H9 (cell line): ENCODE measurements around the gene MAP2. TPM values are rescaled to one million over a fixed set of nuclear protein-coding genes. Genes with fewer than 3 reads are reported as not detected.

ENCODE experiments used
- DNase-seq: peaks from one replicate; pipeline ENCODE4 v3.0.0-alpha.2; 2017
- H2AFZ ChIP-seq: one replicate; pipeline ENCODE4 v1.6.1; 2013; ENCODE audit warnings: mild to moderate bottlenecking, low read length, control low read depth, moderate library complexity
- H2AK5ac ChIP-seq: 2 replicates; pipeline ENCODE4 v1.6.1; 2013; ENCODE audit warnings: low read length, control low read depth, mixed read lengths; ENCODE audit not compliant: insufficient read length
- H2BK120ac ChIP-seq: one replicate; pipeline ENCODE4 v1.6.1; 2013; ENCODE audit warnings: low read depth, mild to moderate bottlenecking, low read length, control low read depth, inconsistent platforms; ENCODE audit not compliant: poor library complexity, severe bottlenecking
- H2BK12ac ChIP-seq: 2 replicates; pipeline ENCODE4 v1.6.1; 2013; ENCODE audit warnings: low read length, control low read depth, mixed read lengths, low read depth; ENCODE audit not compliant: insufficient read length
- H2BK15ac ChIP-seq: 2 replicates; pipeline ENCODE4 v1.6.1; 2013; ENCODE audit warnings: low read depth, low read length, control low read depth
- H2BK20ac ChIP-seq: one replicate; pipeline ENCODE4 v1.6.1; 2013; ENCODE audit warnings: low read depth, mild to moderate bottlenecking, low read length, control low read depth, inconsistent platforms; ENCODE audit not compliant: poor library complexity, severe bottlenecking
- H2BK5ac ChIP-seq: 2 replicates; pipeline ENCODE4 v1.6.1; 2013; ENCODE audit warnings: low read length, control low read depth, mixed read lengths; ENCODE audit not compliant: insufficient read length
- H3K14ac ChIP-seq: 2 replicates; pipeline ENCODE4 v1.6.1; 2013; ENCODE audit warnings: low read length, control low read depth; ENCODE audit not compliant: insufficient read depth
- H3K18ac ChIP-seq: 2 replicates; pipeline ENCODE4 v1.6.1; 2013; ENCODE audit warnings: low read depth, mild to moderate bottlenecking, mixed read lengths, low read length, control low read depth; ENCODE audit not compliant: insufficient read length
- H3K23ac ChIP-seq: 2 replicates; pipeline ENCODE4 v1.6.1; 2013; ENCODE audit warnings: low read length, control low read depth, mixed read lengths, low read depth; ENCODE audit not compliant: insufficient read length
- H3K23me2 ChIP-seq: 2 replicates; pipeline ENCODE4 v1.6.1; 2013; ENCODE audit warnings: low read depth, mild to moderate bottlenecking, mixed read lengths, low read length, control low read depth; ENCODE audit not compliant: insufficient read length, poor library complexity, severe bottlenecking
- H3K27ac ChIP-seq: 2 replicates; pipeline ENCODE4 v1.5.1; 2013; ENCODE audit warnings: low read length, control low read depth, mixed read lengths, low read depth; ENCODE audit not compliant: insufficient read length
- H3K27me3 ChIP-seq: 2 replicates; pipeline ENCODE4 v1.6.1; 2013; ENCODE audit warnings: low read length, control low read depth, inconsistent platforms; ENCODE audit not compliant: insufficient read depth
- H3K4ac ChIP-seq: 2 replicates; pipeline ENCODE4 v1.6.1; 2013; ENCODE audit warnings: low read depth, mild to moderate bottlenecking, control low read depth, inconsistent platforms, low read length, moderate library complexity
- H3K4me1 ChIP-seq: 2 replicates; pipeline ENCODE4 v1.6.1; 2013; ENCODE audit warnings: low read length, control low read depth, inconsistent platforms; ENCODE audit not compliant: insufficient read depth
- H3K4me2 ChIP-seq: 2 replicates; pipeline ENCODE4 v1.6.1; 2013; ENCODE audit warnings: low read length, control low read depth, mixed read lengths; ENCODE audit not compliant: insufficient read length, insufficient read depth
- H3K56ac ChIP-seq: 2 replicates; pipeline ENCODE4 v1.6.1; 2013; ENCODE audit warnings: low read depth, mild to moderate bottlenecking, mixed read lengths, low read length, control low read depth; ENCODE audit not compliant: insufficient read length
- H3K79me1 ChIP-seq: 2 replicates; pipeline ENCODE4 v1.6.1; 2013; ENCODE audit warnings: low read depth, mild to moderate bottlenecking, moderate library complexity, low read length, control low read depth, inconsistent platforms; ENCODE audit not compliant: insufficient read depth, poor library complexity, severe bottlenecking
- H3K79me2 ChIP-seq: 2 replicates; pipeline ENCODE4 v1.6.1; 2013; ENCODE audit warnings: low read length, control low read depth, inconsistent platforms; ENCODE audit not compliant: insufficient read depth
- H3K9ac ChIP-seq: 2 replicates; pipeline ENCODE4 v1.6.1; 2013; ENCODE audit warnings: low read length, control low read depth, mixed read lengths; ENCODE audit not compliant: insufficient read length; ENCODE audit errors: extremely low read depth
- H3K9me3 ChIP-seq: one replicate; pipeline ENCODE4 v1.6.1; 2013; ENCODE audit warnings: low read depth, low read length, inconsistent platforms; ENCODE audit not compliant: control insufficient read depth
- H3T11ph ChIP-seq: one replicate; pipeline ENCODE4 v1.6.1; 2013; ENCODE audit warnings: mild to moderate bottlenecking, low read length, control low read depth, inconsistent platforms
- H4K20me1 ChIP-seq: one replicate; pipeline ENCODE4 v1.6.1; 2013; ENCODE audit not compliant: control insufficient read depth, insufficient read length, insufficient read depth
- H4K5ac ChIP-seq: 2 replicates; pipeline ENCODE4 v1.6.1; 2013; ENCODE audit warnings: low read depth, mild to moderate bottlenecking, mixed read lengths, low read length, control low read depth; ENCODE audit not compliant: insufficient read length
- H4K8ac ChIP-seq: replicated peaks from 2 replicates; pipeline ENCODE4 v1.6.1; 2013; ENCODE audit warnings: low read length, control low read depth, mixed read lengths, low read depth; ENCODE audit not compliant: insufficient read length
- H4K91ac ChIP-seq: 2 replicates; pipeline ENCODE4 v1.6.1; 2013; ENCODE audit warnings: low read depth, mild to moderate bottlenecking, moderate library complexity, mixed read lengths, low read length, control low read depth; ENCODE audit not compliant: insufficient read length
- H3K27ac Mint-ChIP-seq, 3 experiments: 2 replicates in 2 of 3; 3 replicates in 1 of 3; pipeline ENCODE4 v1.8.0; 2020 to 2021; ENCODE audit warnings: mixed read lengths in 3 of 3, mild to moderate bottlenecking in 1 of 3, moderate library complexity in 1 of 3
- H3K27me3 Mint-ChIP-seq: 2 replicates; pipeline ENCODE4 v1.8.0; 2021; ENCODE audit warnings: low read depth, mild to moderate bottlenecking, moderate library complexity, mixed read lengths
- H3K36me3 Mint-ChIP-seq, 3 experiments: 2 replicates in 2 of 3; 3 replicates in 1 of 3; pipeline ENCODE4 v1.8.0; 2020 to 2021; ENCODE audit warnings: low read depth in 3 of 3, mixed read lengths in 3 of 3; ENCODE audit not compliant: insufficient read depth in 1 of 3
- H3K4me1 Mint-ChIP-seq, 2 experiments: 2 replicates each; pipeline ENCODE4 v1.8.0; 2020; ENCODE audit warnings: mixed read lengths in 2 of 2
- H3K4me3 Mint-ChIP-seq, 2 experiments: 2 replicates in 1 of 2; 3 replicates in 1 of 2; pipeline ENCODE4 v1.8.0; 2020 to 2021; ENCODE audit warnings: mild to moderate bottlenecking in 2 of 2, mixed read lengths in 2 of 2, moderate library complexity in 1 of 2
- H3K9me3 Mint-ChIP-seq, 2 experiments: 2 replicates in 1 of 2; 3 replicates in 1 of 2; pipeline ENCODE4 v1.8.0; 2020; ENCODE audit warnings: mild to moderate bottlenecking in 2 of 2, mixed read lengths in 2 of 2, moderate library complexity in 1 of 2
- WGBS: extraction: QIAGEN DNeasy Blood & Tissue Kit; methylation state at CpG from one replicate; pipeline ENCODE4 v1.1.7; 2013; ENCODE audit warnings: missing lambda C conversion rate, low lambda C conversion rate, mixed read lengths; ENCODE audit not compliant: insufficient read length; ENCODE audit errors: extremely low coverage; 5-methylcytosine and 5-hydroxymethylcytosine counted together
- total RNA-seq: library from RNA; stranded (reverse); gene quantifications from 2 replicates; pipeline ENCODE4 v1.2.1, GENCODE V29; 2021
- TF ChIP-seq, protein P1 (sequence below): fragments of 200-600 bp; sonication (generic); conservative IDR thresholded peaks from 3 replicates; pipeline ENCODE4 v1.8.0; 2021; ENCODE audit warnings: antibody characterized with exemption, mild to moderate bottlenecking

MAP2 gene
- total RNA-seq, 1 experiment from 2014 or later, result 0.87 TPM

DNA sequence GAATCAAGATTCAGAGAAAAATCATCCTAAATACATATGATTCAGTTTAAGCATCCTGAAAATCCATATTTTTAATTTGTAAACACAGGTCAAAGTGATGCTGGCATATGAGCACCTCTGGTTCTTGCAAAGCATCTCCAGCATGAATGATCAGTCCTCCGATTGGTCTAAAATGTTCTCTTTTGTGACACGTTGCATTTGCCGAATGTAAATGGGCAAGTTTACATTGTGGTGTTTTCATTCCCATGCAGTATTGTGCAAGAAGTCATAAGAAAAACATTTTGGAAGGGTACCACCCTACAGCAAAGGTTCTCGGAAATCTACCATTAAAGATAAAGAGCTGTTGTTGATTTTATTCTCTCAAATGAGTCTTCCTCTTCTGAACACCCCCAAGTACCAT lies 239.8 kb downstream of the MAP2 start:
- no peak overlapping the region for H2AK5ac ChIP-seq
- H2BK5ac ChIP-seq, result no peak overlapping the region
- H3K9me3 Mint-ChIP-seq, result no peaks in the 10 kb centered on the region
- H3K79me1 ChIP-seq, result no peaks in the 10 kb centered on the region
- no peak overlapping the region for H2AFZ ChIP-seq
- H2BK120ac ChIP-seq, result no peak overlapping the region
- TF ChIP-seq, protein P1, sequence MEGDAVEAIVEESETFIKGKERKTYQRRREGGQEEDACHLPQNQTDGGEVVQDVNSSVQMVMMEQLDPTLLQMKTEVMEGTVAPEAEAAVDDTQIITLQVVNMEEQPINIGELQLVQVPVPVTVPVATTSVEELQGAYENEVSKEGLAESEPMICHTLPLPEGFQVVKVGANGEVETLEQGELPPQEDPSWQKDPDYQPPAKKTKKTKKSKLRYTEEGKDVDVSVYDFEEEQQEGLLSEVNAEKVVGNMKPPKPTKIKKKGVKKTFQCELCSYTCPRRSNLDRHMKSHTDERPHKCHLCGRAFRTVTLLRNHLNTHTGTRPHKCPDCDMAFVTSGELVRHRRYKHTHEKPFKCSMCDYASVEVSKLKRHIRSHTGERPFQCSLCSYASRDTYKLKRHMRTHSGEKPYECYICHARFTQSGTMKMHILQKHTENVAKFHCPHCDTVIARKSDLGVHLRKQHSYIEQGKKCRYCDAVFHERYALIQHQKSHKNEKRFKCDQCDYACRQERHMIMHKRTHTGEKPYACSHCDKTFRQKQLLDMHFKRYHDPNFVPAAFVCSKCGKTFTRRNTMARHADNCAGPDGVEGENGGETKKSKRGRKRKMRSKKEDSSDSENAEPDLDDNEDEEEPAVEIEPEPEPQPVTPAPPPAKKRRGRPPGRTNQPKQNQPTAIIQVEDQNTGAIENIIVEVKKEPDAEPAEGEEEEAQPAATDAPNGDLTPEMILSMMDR, result no peak
- H3K9me3 ChIP-seq, result no peaks in the 10 kb centered on the region
- H3T11ph ChIP-seq, result no peak overlapping the region
- H3K4me1 ChIP-seq, result no peaks in the 10 kb centered on the region; the same call in 1 of the 2 replicates
- no peak overlapping the region for H3K4me2 ChIP-seq
- 0 out of 7 replicates have a peak overlapping the region, but pooled peaks of 1 of the 3 experiments have one; percentile 14 for H3K27ac Mint-ChIP-seq
- H4K5ac ChIP-seq, result no peak overlapping the region
- no CpG with 5 or more reads among the region's 4 CpGs for WGBS
- no peak overlapping the region for H4K8ac ChIP-seq
- H2BK20ac ChIP-seq, result no peak overlapping the region
- no peak overlapping the region for H2BK15ac ChIP-seq
- DNase-seq, result no peak
- H3K27me3 Mint-ChIP-seq, result no peaks in the 10 kb centered on the region
- H3K27me3 ChIP-seq, result no peaks in the 10 kb centered on the region
- no peak overlapping the region for H3K9ac ChIP-seq
- H4K91ac ChIP-seq, result no peak overlapping the region
- no peaks in the 10 kb centered on the region for H4K20me1 ChIP-seq
- H3K23me2 ChIP-seq, result no peaks in the 10 kb centered on the region
- H3K4me3 Mint-ChIP-seq, result no peak overlapping the region
- no peak overlapping the region for H3K18ac ChIP-seq
- H3K79me2 ChIP-seq, result no peaks in the 10 kb centered on the region
- no peak overlapping the region for H3K27ac ChIP-seq
- peaks cover 0 to 4% (median 0%) of the 10 kb centered on the region in 3 experiments; a peak in 2 of 7 replicates for H3K36me3 Mint-ChIP-seq
- H3K14ac ChIP-seq, result no peak overlapping the region
- H3K4ac ChIP-seq, result no peak overlapping the region
- H3K23ac ChIP-seq, result no peak overlapping the region
- H3K56ac ChIP-seq, result no peak overlapping the region
- H2BK12ac ChIP-seq, result no peak overlapping the region
- peaks cover 28 to 31% of the 10 kb centered on the region in 2 experiments for H3K4me1 Mint-ChIP-seq
